B cell (primary cell): ENCODE measurements around the gene FIBCD1. TPM values are rescaled to one million over a fixed set of nuclear protein-coding genes. Genes with fewer than 3 reads are reported as not detected.

ENCODE experiments used
- ATAC-seq: fragments of 200-7000 bp; cut with Tn5 transposase; one replicate; pipeline ENCODE4 v1.10.0; 2021; ENCODE audit warnings: low read depth, mild to moderate bottlenecking, moderate number of reproducible peaks, moderate library complexity
- CTCF ChIA-PET: fragments of 350-600 bp; sonication (Branson Sonifier 250); formaldehyde crosslinking; loops from one replicate; lab custom pipeline; 2021; ENCODE audit warnings: antibody characterized with exemption, inconsistent platforms; lab: Charles Lee
- POLR2A ChIA-PET: fragments of 350-600 bp; sonication (Branson Sonifier 250); formaldehyde crosslinking; loops from one replicate; lab custom pipeline; 2021; ENCODE audit warnings: antibody characterized with exemption; lab: Charles Lee
- DNase-seq: peaks from one replicate; pipeline ENCODE4 v3.0.0; 2013
- H2AFZ ChIP-seq: 2 replicates; pipeline ENCODE4 v1.6.1; 2012; ENCODE audit warnings: mild to moderate bottlenecking, low read depth, low read length; ENCODE audit not compliant: insufficient read depth, poor library complexity, severe bottlenecking
- H3K27ac ChIP-seq, 2 donors: 1 replicate in 1 of 2; 2 replicates in 1 of 2; pipeline ENCODE4 v1.5.1; 2012 to 2013; ENCODE audit warnings: low read length in 2 of 2, mild to moderate bottlenecking in 2 of 2, moderate library complexity in 1 of 2
- H3K27me3 ChIP-seq, 4 experiments: fragments of 200-600 bp in 1 of 4; sonication (generic) in 1 of 4; replicated peaks in 1 of 4; 1 replicate in 2 of 4; 2 replicates in 2 of 4; pipeline versions ENCODE4 v1.6.1 to v1.7.0; 2013 to 2016; ENCODE audit warnings: low read length in 3 of 4, mild to moderate bottlenecking in 2 of 4, mixed read lengths in 1 of 4, moderate library complexity in 1 of 4; ENCODE audit not compliant: insufficient read depth in 4 of 4, control insufficient read depth in 3 of 4; ENCODE audit errors: control extremely low read depth in 1 of 4
- H3K36me3 ChIP-seq, 2 experiments: replicated peaks in 1 of 2; 1 replicate in 1 of 2; 2 replicates in 1 of 2; pipeline versions ENCODE4 v1.6.1 to v1.7.1; 2013; ENCODE audit warnings: low read length in 1 of 2; ENCODE audit not compliant: insufficient read depth in 2 of 2, control insufficient read depth in 1 of 2; ENCODE audit errors: control extremely low read depth in 1 of 2, extremely low read depth in 1 of 2
- H3K4me1 ChIP-seq, 2 donors: fragments of 200-600 bp in 1 of 2; sonication (generic) in 1 of 2; 1 replicate in 1 of 2; 2 replicates in 1 of 2; pipeline versions ENCODE4 v1.5.1 to v1.6.1; 2013 to 2017; ENCODE audit warnings: low read length in 2 of 2; ENCODE audit not compliant: control insufficient read depth in 2 of 2, insufficient read depth in 2 of 2
- H3K4me2 ChIP-seq: replicated peaks from 2 replicates; pipeline ENCODE3; 2012; ENCODE audit warnings: mild to moderate bottlenecking, low read depth, low read length; ENCODE audit not compliant: poor library complexity, severe bottlenecking
- H3K4me3 ChIP-seq, 5 experiments: fragments of 200-600 bp in 1 of 5; sonication (generic) in 1 of 5; 1 replicate in 3 of 5; 2 replicates in 2 of 5; pipeline versions ENCODE4 v1.5.1 to v1.7.0; 2011 to 2016; ENCODE audit warnings: low read length in 4 of 5, mild to moderate bottlenecking in 4 of 5, low read depth in 2 of 5, control low read depth in 1 of 5, moderate library complexity in 1 of 5; ENCODE audit not compliant: insufficient read depth in 1 of 5; ENCODE audit errors: control extremely low read depth in 1 of 5, extremely low read depth in 1 of 5
- H3K79me2 ChIP-seq: fragments of 200-600 bp; sonication (generic); one replicate; pipeline ENCODE4 v1.6.0; 2016; ENCODE audit warnings: low read length; ENCODE audit not compliant: control insufficient read depth, insufficient read depth
- H3K9ac ChIP-seq: fragments of 200-600 bp; sonication (generic); 2 replicates; pipeline ENCODE4 v1.6.1; 2017; ENCODE audit warnings: mild to moderate bottlenecking, low read length, moderate library complexity
- H3K9me3 ChIP-seq, 3 donors: one replicate each; pipeline versions ENCODE4 v1.6.1 to v1.7.1; 2013; ENCODE audit warnings: low read length in 2 of 3; ENCODE audit not compliant: control insufficient read depth in 2 of 3, insufficient read depth in 1 of 3; ENCODE audit errors: control extremely low read depth in 1 of 3
- H4K20me1 ChIP-seq: 2 replicates; pipeline ENCODE4 v1.6.0; 2012; ENCODE audit warnings: mild to moderate bottlenecking, low read length; ENCODE audit not compliant: insufficient read depth, control insufficient read depth, poor library complexity, severe bottlenecking
- H3K27ac Mint-ChIP-seq: one replicate; pipeline ENCODE4 v1.8.0; 2021; ENCODE audit warnings: mixed read lengths
- H3K27me3 Mint-ChIP-seq: one replicate; pipeline ENCODE4 v1.8.0; 2021; ENCODE audit warnings: mixed read lengths
- H3K4me1 Mint-ChIP-seq: one replicate; pipeline ENCODE4 v1.8.0; 2021; ENCODE audit warnings: mixed read lengths
- H3K4me3 Mint-ChIP-seq: one replicate; pipeline ENCODE4 v1.8.0; 2021; ENCODE audit warnings: mixed read lengths
- H3K9me3 Mint-ChIP-seq: one replicate; pipeline ENCODE4 v1.8.0; 2022; ENCODE audit warnings: mixed read lengths; ENCODE audit not compliant: insufficient read depth
- CTCF ChIP-seq: fragments of 200-600 bp; IDR thresholded peaks from one replicate; pipeline ENCODE4 v1.8.0; 2022; ENCODE audit warnings: antibody characterized with exemption, mild to moderate bottlenecking
- EZH2 ChIP-seq: IDR thresholded peaks from 2 replicates; pipeline ENCODE4 v1.6.1; 2012; ENCODE audit warnings: borderline replicate concordance, low read depth, mild to moderate bottlenecking, moderate library complexity, low read length; ENCODE audit not compliant: insufficient read depth, poor library complexity, severe bottlenecking
- WGBS: methylation state at CpG from one replicate; pipeline ENCODE4 v1.1.5; 2013; ENCODE audit warnings: missing lambda C conversion rate; ENCODE audit not compliant: insufficient coverage; 5-methylcytosine and 5-hydroxymethylcytosine counted together
- intact Hi-C: fragments of 100-400 bp; cut with micrococcal nuclease; formaldehyde crosslinking; loops from one replicate; pipeline ENCODE4 v1.10.0; 2022
- polyA plus RNA-seq: library from polyadenylated mRNA; depleted of rRNA; stranded (reverse); fragments of >200 nt; gene quantifications from 2 replicates; pipeline ENCODE4 v1.2.3, GENCODE V29; 2012
- total RNA-seq, 2 donors: library from RNA; stranded (reverse); fragments of 120-200 nt in 1 of 2; gene quantifications; 1 replicate in 1 of 2; 2 replicates in 1 of 2; pipeline versions ENCODE4 v1.2.3 to v1.2.4, GENCODE V29; 2013 to 2022

Gene FIBCD1
- total and polyA plus RNA-seq, 2 donors (not counting 1 experiment from before 2014, with no cell fraction given) = not detected

GRCh38 chr9:130862217-130862616, 76.8 kb downstream of the FIBCD1 start:
- Mint-ChIP-seq H3K4me3 (no peak overlapping the region), H3K9me3 (no peaks in the 10 kb centered on the region), H3K27me3 (no peaks in the 10 kb centered on the region), H3K27ac (no peak overlapping the region), H3K4me1 (no peaks in the 10 kb centered on the region)
- POLR2A ChIA-PET = no interaction called here
- H3K4me3 ChIP-seq = no peak overlapping the region
- no peaks in the 10 kb centered on the region for H3K79me2 ChIP-seq
- no peak overlapping the region for H3K4me2 ChIP-seq
- H3K9me3 ChIP-seq = no peaks in the 10 kb centered on the region
- DNase-seq (no peak), ATAC-seq (no peak)
- H3K27ac ChIP-seq = no peak overlapping the region
- H3K36me3 ChIP-seq = peaks cover 0 to 8% of the 10 kb centered on the region in 2 experiments
- intact Hi-C loops = no loop called here
- CTCF ChIA-PET = interaction anchor here (1.1 to 8.3 kb wide), 5 partner anchors 9 to 185 kb away, joined by 3 to 142 read pairs (median 10); no protein-coding TSS in a partner anchor
- no peaks in the 10 kb centered on the region for H3K4me1 ChIP-seq
- no peak overlapping the region for H3K9ac ChIP-seq
- no peak overlapping the region for H2AFZ ChIP-seq
- WGBS = 100% methylated on average over 6 of the region's 8 CpGs
- H4K20me1 ChIP-seq = no peaks in the 10 kb centered on the region
- H3K27me3 ChIP-seq = no peaks in the 10 kb centered on the region
- TF ChIP-seq EZH2 (no peak), CTCF (no peak)

DNA sequence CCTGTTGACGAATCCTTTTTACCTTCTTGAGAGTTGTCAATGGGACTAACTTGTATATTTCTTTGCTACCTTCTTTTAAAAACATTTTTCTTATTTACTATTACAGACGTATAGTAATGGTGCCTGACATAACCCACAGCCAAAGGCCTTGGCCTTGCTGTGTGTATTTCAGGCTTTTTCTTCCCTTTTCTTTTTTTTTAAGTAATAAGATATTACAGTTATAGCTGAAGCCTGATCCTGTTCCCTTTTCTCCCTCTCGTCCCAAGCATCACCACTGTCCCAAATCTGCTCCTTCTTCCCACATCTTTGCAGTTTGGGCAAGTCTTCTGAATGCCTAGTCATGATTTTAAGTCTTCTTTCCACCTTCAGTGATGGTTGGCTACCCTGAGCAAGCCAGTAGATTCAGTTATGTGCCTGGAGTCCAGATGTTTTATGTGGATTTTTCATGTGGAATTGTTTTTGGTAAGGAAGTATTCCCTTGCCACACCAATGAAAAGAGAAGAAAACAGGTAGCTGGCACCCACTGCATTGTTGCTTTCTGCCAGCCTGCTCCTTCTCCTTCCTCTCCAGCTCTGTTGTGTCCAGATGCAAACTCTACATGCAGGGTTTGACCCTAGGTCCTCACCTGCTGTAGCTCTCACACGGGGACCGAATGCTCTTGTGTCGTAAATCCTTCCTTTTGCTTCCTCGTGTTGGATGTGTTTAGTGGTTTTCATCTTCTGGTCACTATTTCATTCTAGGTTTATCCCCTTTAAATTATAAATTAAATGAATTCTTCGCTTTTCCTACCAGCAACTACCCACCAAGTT, 77.5 kb downstream of the FIBCD1 start:
- H3K79me2 ChIP-seq = no peaks in the 10 kb centered on the region
- POLR2A ChIA-PET = no interaction called here

More for the DNA sequence above, 77.5 kb downstream of the FIBCD1 start:
- CTCF ChIA-PET = interaction anchor here (1.1 to 8.3 kb wide), 6 partner anchors 9 to 186 kb away, joined by 3 to 142 read pairs (median 7); no protein-coding TSS in a partner anchor
- Mint-ChIP-seq H3K27ac (no peak overlapping the region), H3K27me3 (no peaks in the 10 kb centered on the region), H3K9me3 (no peaks in the 10 kb centered on the region), H3K4me1 (no peaks in the 10 kb centered on the region), H3K4me3 (no peak overlapping the region)
- TF ChIP-seq CTCF (no peak), EZH2 (no peak)
- DNase-seq (no peak), ATAC-seq (no peak)
- Histone ChIP-seq H3K27ac (no peak overlapping the region), H4K20me1 (no peaks in the 10 kb centered on the region), H3K27me3 (no peaks in the 10 kb centered on the region), H3K9ac (no peak overlapping the region), H2AFZ (no peak overlapping the region), H3K9me3 (no peaks in the 10 kb centered on the region), H3K4me2 (no peak overlapping the region), H3K4me3 (no peak overlapping the region), H3K4me1 (no peaks in the 10 kb centered on the region), H3K36me3 (peaks cover 0 to 10% of the 10 kb centered on the region in 2 experiments)
- intact Hi-C loops = no loop called here
- WGBS = no CpG with 5 or more reads among the region's 8 CpGs
